GM04504 (cell line): Measurements from ENCODE around the gene TOP2B.

Experiments
- DNase-seq: peaks from one replicate; pipeline ENCODE4 v3.0.0-alpha.2; 2012; ENCODE audit warnings: low read depth

TOP2B gene, protein sequence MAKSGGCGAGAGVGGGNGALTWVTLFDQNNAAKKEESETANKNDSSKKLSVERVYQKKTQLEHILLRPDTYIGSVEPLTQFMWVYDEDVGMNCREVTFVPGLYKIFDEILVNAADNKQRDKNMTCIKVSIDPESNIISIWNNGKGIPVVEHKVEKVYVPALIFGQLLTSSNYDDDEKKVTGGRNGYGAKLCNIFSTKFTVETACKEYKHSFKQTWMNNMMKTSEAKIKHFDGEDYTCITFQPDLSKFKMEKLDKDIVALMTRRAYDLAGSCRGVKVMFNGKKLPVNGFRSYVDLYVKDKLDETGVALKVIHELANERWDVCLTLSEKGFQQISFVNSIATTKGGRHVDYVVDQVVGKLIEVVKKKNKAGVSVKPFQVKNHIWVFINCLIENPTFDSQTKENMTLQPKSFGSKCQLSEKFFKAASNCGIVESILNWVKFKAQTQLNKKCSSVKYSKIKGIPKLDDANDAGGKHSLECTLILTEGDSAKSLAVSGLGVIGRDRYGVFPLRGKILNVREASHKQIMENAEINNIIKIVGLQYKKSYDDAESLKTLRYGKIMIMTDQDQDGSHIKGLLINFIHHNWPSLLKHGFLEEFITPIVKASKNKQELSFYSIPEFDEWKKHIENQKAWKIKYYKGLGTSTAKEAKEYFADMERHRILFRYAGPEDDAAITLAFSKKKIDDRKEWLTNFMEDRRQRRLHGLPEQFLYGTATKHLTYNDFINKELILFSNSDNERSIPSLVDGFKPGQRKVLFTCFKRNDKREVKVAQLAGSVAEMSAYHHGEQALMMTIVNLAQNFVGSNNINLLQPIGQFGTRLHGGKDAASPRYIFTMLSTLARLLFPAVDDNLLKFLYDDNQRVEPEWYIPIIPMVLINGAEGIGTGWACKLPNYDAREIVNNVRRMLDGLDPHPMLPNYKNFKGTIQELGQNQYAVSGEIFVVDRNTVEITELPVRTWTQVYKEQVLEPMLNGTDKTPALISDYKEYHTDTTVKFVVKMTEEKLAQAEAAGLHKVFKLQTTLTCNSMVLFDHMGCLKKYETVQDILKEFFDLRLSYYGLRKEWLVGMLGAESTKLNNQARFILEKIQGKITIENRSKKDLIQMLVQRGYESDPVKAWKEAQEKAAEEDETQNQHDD (N-terminal part only)

DNA sequence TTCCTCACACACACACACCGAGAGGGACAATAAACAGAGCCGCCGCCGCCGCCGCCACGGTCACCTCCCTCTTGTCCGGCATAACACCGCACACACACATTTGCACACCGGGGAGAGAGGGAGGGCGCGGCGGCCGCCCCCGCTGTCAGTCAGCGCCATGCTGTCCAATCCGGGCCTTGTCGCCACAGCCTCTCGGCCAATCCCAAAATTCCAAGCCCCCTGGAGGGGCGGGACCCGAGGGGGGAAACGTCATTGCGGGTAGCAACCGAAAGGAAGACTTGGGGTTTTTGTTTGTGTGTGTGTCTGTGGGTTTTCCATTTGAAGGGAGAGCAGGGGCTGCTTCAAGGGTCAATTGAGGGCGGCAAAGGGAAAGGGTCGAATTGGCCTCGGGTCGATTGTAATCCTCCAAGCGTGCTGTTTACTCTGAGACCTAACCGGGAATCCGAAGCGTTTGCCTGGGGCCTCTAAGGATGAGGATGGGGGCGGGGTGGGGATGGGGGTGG is at the start of gene TOP2B:
Gene TOP2B, minus strand, starts transcription at position 96 of the 503 bp plus-strand sequence. CDS start 610 bp downstream, outside the sequence.
- peak; percentile 91 for DNase-seq

DNA sequence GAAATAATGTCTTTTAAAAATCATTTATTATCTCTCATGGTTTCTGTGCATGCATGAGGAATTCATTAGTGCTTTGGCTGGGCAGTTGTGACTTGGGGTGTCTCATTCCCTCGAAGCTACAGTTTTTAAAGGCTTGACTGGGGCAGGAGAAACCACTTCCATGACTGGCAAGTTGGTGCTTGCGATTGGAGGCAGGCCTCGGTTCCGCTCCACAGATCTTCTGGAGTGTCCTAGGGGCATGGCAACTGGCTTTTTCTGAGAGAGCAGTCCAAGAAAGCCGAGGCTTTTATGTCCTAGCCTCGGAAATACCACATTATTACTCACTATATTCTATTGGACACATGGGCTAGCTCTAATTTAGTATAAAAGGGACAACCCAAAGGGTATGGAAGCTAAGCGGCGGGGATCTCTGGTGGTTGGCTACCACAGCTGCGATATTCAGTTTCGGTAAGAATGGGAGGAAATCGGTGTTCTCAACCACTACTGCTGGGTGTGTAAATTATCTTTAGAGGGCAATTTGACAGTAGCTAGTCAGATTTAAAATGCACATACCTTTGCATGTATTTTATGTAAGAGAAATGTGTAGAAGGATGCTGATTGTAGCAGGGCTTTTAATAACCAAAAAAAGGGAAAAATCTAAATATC is 48.8 kb upstream of the TOP2B start:
- DNase-seq: no peak

- DNase-seq: no peak
These were observed 46.4 kb upstream of the TOP2B start for GRCh38 chr3:25711090-25711489.

DNA sequence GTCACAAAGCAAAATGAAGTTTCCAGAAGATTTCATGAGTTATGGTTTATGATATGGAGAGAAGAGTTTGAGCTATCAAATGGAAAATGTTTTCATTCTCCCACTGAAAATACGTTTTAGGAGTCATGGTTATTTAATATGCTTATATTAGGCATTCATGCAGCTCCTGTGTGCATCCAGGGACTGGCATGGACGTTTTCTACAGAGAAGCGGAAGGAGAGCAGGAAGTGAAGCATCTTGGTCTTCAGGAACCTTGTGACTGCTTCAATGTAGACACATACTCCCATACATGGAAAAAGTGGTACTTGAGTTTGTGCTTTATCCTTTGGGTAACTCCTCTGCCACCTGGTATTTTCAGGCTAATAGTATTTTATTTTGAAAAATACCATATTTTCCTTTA is 43.3 kb upstream of the TOP2B start:
- DNase-seq: no peak

- no peak for DNase-seq
These were observed 42.7 kb upstream of the TOP2B start for GRCh38 chr3:25707268-25707926.

DNA sequence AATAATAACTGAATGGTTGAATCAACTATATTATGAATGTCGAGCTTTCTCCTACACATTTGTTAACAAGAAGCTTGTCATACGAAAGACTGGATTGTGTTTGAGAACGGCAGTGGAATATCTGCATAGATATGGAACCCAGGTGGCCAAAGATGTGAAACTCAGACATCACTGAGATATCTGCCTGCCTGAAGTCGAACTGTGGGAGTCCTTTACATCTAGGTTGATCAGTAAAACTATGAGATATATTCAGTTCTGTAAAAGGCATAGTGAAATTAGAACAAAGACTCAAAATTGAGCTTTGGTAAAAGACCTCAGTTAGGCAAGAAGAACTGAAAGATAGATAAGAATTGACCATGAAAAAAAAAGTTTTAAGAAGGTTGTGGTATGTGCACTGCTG is 41.5 kb upstream of the TOP2B start:
- DNase-seq: no peak

- DNase-seq: no peak
These were observed 32.8 kb upstream of the TOP2B start for GRCh38 chr3:25697553-25697952.

- no peak for DNase-seq
These were observed 31.2 kb upstream of the TOP2B start for GRCh38 chr3:25695731-25696420.

DNA sequence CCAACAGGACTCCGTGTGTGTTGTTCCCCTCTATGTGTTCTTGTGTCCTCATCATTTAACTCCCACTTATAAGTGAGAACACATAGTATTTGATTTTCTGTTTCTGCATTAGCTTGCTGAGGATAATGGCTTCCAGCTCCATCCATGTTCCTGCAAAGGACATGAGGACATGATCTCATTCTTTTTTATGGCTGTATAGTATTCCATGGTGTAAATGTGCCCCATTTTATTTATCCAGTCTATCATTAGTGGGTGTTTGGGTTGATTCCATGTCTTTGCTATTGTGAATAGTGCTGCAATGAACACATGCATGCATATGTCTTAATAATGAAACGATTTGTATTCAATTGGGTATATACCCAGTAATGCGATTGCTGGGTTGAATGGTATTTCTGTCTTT is 28.5 kb upstream of the TOP2B start:
- no peak for DNase-seq

GRCh38 chr3:25692341-25692740 is 27.6 kb upstream of the TOP2B start:
- no peak for DNase-seq

DNA sequence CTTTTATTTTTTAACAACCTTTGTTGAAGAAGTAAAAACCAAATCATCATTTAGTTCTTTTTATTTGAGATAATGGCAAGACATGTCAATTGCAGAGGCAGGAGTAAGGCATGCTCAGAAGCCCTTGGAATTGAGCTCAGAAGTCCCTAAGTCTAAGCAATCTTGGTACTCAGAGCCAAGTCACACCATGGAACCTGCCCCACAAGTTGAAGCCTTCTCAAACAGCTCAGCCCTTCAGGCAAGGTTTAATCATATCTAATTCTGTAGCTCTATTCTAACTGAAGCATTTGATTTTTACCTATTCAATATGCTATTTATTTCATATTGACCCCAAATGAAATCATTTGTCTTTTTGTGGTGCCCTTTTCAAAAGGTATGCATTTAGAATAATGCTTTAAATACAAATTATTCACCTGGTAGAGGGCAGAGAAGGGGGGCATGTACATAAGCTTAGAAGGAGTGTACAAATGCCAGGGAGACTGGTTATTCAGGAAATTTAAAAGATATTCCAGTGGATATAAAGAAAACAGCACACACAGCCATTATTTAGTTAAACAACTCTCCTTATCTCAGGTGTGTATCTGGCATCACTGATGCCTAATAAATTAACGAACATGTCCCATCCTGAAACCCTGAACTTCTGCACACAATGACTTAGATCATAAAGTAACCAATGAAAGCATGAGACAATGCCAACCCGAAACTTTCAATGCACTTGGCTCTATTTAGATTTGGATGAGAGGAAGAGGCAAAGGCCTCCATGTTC is 26.2 kb upstream of the TOP2B start:
- no peak for DNase-seq

DNA sequence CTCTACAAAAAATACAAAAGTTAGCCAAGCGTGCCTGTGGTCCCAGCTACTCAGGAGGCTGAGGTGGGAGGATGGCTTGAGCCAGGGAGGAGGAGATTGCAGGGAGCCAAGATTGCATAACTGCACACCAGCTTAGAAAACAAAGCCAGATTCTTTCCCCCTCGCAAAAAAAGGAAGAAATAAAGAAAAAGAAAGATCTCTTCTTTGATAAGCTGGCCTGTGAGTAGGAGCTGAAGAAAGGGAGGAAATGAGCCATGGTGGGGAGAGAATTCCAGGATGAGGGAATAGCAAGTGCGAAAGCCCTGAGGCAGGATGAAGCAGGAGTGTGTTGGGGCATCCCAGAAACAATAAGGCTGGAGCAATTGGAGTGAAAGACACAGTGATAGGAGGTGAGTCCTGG is 24.5 kb upstream of the TOP2B start:
- no peak for DNase-seq

DNA sequence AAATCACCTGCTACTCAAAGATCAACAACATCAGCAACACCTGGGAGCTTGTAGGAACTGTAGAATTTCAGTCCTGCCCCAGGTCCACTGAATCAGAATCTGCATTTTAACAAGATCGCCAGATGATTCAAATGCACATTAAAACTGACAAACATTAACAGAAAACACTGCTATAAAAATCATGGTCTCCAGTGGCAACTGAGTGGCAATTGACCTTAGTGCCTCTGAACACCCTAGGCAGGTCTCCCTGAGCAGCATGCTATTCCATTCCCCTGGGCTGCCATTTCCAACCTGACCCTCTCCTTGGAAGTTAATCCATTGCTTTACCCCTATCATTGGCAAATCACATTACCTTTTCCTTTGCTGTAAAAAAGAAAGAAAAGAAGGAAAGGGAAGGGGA is 23.0 kb upstream of the TOP2B start:
- DNase-seq: no peak

- DNase-seq: no peak
These were observed 22.1 kb upstream of the TOP2B start for GRCh38 chr3:25686766-25687165.

DNA sequence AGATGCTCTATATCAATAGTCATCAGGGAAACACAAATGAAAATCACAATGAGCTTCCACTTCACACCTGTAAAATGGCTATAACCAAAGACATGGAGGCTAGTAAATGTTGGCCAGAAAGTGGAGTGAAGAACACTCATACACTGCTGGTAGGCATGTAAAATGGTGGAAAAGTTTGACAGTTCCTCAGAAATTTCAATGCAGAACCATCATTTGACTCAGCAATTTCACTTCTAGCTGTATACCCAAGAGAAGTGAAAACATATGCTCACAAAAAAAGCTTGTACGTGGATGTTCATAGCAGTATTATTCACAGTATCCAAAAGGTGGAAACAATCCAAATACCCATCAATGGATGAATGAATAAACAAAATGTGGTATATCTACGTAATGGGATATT is 19.2 kb upstream of the TOP2B start:
- DNase-seq: no peak

DNA sequence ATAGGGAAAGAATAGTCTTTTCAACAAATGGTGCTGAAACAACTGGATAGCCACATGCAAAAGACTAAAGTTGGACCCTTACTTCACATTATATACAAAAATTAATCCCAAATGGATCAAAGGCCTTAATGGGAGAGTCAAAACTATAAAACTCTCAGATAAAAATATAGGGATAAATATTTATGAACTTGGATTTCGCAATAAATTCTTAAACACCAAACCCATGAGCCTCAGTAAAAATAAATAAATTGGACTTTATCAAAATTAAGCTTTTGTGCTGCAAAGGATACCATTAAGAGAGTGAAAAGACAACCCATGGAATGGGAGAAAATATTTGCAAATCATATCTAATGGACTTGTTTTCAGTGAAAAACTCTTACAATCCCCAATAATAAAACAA is 18.7 kb upstream of the TOP2B start:
- DNase-seq: no peak

DNA sequence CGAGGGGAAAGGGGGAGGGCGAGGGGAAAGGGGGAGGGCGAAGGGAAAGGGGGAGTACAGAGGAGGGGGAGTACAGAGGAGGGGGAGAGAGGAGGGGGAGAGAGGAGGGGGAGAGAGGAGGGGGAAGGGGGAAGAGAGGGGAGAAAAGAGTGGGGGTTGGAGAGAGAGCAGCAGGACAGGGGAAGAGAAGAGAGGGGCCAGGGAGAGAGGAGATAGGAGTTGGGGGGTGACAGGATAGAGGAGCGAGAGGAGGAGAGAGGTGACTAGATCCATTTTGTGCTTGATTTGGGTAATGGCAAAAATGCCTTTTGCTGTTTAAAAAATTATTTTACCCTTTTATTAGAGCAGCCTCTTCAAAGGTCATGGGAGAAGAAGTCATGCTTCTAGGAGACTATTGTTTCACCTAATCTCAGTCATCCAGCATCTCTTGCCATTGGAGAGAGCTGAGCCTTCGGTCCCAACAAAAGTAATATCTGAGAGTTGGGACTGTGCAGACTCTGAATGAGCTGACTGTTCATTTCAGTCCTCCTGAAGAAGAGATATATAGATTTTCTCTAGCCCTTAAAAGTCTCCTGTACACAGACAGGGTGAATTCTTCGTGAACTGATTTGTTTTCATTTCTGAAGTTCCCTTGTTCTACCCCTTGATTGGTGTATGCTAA is 15.1 kb upstream of the TOP2B start:
- no peak for DNase-seq

GRCh38 chr3:25679166-25679565 is 14.5 kb upstream of the TOP2B start:
- DNase-seq: no peak

DNA sequence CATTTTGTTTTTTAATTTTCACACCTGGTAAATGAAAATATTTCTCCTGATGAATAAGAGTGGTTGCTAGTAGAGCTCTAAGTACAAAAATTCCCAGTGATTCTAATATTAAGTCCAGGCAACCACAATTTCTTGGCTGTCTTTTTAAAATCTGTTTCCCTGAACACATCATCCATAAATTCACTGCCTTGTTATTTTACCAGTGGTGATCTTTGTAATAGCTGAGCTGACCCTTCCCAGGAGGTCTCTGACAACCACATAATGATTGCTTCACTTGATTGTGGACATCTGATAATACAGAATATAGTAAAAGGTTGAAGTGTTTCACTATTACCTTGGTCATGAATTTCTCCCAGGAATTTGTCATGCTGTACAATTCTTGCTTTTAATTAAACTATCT is 13.9 kb upstream of the TOP2B start:
- no peak for DNase-seq

DNA sequence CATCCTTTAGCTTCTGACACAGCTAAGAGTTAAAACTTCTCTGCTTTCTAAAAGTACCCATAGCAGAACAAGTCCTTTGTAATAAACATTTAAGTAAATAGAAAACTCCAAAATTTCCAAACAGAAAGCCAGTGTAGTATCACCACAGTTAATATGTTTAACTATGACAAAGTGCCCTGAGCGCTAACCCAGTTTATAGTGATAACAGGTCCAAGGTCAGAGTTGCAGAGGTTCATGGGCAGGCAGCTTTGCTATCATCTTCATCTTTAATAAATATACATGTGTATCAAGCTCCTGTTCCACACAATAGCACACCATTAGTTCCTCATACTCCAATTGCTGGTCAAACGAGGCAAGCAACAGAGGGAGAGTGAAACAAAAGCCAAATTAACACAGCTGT is 12.4 kb upstream of the TOP2B start:
- no peak for DNase-seq
